ENCODE results near the gene TERT.
"Not testable (repeated sequence)": the region's sequence is repeated elsewhere in the genome, so short reads cannot be mapped to it uniquely, and the experiment has no call there.

TERT gene

DNA sequence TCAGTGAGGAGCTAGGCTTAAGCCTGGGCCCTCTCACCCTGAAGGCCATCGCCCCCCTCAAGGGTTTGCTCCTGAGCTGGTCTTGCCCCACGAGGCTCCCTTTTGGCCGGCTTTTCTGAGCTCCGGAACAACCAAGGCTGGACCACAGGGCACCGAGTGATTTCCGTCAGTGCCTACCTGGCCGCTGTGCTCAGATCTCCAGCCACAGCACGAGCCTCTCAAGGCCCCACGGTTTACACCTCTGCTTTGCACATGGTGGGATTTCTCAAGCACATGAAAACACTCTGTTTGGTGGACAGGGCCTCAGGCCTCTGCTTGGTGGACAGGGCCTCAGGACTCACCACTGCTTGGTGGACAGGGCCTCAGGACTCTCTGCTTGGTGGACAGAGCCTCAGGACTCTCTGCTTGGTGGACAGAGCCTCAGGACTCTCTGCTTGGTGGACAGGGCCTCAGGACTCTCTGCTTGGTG lies 34.3 kb upstream of the TERT start:
- TF ChIP-seq, protein P1, sequence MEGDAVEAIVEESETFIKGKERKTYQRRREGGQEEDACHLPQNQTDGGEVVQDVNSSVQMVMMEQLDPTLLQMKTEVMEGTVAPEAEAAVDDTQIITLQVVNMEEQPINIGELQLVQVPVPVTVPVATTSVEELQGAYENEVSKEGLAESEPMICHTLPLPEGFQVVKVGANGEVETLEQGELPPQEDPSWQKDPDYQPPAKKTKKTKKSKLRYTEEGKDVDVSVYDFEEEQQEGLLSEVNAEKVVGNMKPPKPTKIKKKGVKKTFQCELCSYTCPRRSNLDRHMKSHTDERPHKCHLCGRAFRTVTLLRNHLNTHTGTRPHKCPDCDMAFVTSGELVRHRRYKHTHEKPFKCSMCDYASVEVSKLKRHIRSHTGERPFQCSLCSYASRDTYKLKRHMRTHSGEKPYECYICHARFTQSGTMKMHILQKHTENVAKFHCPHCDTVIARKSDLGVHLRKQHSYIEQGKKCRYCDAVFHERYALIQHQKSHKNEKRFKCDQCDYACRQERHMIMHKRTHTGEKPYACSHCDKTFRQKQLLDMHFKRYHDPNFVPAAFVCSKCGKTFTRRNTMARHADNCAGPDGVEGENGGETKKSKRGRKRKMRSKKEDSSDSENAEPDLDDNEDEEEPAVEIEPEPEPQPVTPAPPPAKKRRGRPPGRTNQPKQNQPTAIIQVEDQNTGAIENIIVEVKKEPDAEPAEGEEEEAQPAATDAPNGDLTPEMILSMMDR (IDR thresholded peaks at IDR 0.05; ENCODE audit: low read depth, low read length): no peak
- H3K4me3 ChIP-seq (ENCODE audit: low read depth, low read length): no peak overlapping the region

DNA sequence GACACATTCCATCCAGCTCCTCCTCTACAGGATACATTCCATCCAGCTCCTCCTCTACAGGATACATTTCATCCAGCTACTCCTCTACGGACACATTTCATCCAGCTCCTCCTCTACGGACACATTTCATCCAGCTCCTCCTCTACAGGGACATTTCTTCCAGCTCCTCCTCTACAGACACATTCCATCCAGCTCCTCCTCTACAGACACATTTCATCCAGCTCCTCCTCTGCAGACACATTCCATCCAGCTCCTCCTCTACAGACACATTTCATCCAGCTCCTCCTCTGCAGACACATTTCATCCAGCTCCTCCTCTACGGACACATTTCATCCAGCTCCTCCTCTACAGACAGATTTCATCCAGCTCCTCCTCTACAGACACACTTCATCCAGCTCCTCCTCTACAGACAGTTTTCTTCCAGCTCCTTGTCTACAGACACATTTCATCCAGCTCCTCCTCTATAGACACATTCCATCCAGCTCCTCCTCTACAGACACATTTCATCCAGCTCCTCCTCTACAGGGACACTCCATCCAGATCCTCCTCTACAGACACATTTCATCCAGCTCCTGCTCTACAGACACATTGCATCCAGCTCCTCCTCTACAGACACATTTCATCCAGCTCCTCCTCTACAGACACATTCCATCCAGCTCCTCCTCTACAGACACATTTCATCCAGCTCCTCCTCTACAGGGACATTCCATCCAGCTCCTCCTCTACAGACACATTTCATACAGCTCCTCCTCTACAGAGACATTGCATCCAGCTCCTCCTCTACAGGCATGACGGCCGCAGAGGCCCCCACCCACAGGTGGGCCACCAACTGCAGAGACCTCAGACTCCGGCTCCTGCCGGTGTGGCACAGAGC lies 33.6 kb upstream of the TERT start:
- not testable (repeated sequence) for H3K4me3 ChIP-seq (ENCODE audit: low read depth, low read length)

DNA sequence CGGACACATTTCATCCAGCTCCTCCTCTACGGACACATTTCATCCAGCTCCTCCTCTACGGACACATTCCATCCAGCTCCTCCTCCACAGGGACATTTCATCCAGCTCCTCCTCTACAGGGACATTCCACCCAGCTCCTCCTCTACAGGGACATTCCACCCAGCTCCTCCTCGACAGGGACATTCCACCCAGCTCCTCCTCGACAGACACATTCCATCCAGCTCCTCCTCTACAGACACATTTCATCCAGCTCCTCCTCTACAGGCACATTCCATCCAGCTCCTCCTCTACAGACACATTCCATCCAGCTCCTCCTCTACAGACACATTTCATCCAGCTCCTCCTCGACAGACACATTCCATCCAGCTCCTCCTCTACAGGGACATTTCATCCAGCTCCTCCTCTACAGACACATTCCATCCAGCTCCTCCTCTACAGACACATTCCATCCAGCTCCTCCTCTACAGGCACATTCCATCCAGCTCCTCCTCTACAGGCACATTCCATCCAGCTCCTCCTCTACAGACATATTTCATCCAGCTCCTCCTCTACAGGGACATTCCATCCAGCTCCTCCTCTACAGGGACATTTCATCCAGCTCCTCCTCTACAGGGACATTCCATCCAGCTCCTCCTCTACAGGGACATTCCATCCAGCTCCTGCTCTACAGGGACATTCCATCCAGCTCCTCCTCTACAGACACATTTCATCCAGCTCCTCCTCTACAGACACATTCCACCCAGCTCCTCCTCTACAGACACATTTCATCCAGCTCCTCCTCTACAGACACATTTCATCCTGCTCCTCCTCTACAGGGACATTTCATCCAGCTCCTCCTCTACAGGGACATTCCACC lies 32.3 kb upstream of the TERT start:
- H3K4me3 ChIP-seq (ENCODE audit: low read depth, low read length): not testable (repeated sequence)

DNA sequence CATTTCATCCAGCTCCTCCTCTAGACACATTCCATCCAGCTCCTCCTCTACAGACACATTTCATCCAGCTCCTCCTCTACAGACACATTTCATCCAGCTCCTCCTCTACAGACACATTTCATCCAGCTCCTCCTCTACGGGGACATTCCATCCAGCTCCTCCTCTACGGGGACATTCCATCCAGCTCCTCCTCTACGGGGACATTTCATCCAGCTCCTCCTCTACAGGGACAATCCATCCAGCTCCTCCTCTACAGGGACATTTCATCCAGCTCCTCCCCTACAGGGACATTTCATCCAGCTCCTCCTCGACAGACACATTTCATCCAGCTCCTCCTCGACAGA lies 31.6 kb upstream of the TERT start:
- not testable (repeated sequence) for H3K4me3 ChIP-seq (ENCODE audit: low read depth, low read length)

DNA sequence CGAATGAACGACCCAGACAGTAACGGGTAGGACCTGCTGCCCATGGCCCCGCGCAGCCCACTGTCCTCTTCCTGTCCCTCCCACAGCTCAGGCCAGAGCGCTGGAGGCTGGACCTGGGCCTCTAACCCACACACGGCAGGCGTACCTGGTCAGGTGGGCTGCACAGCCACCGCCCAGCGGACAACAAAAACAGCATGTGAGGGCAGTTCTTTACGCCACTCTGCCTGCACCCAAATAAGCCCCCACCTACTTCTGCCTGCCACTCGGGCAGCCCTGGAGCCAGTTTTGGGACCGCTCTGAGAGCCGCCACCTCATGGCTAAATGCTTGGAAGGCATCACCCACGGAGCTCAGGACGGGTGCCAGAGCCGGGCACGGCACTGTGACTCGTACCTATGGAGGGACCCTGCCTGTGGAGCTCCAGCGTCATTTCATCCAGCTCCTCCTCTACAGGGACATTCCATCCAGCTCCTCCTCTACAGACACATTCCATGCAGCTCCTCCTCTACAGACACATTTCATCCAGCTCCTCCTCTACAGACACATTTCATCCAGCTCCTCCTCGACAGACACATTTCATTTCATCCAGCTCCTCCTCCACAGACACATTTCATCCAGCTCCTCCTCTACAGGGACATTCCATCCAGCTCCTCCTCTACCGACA lies 31.1 kb upstream of the TERT start:
- TF ChIP-seq, protein P1 (IDR thresholded peaks at IDR 0.05; ENCODE audit: low read depth, low read length): no peak
- no peak overlapping the region for H3K4me3 ChIP-seq (ENCODE audit: low read depth, low read length)

DNA sequence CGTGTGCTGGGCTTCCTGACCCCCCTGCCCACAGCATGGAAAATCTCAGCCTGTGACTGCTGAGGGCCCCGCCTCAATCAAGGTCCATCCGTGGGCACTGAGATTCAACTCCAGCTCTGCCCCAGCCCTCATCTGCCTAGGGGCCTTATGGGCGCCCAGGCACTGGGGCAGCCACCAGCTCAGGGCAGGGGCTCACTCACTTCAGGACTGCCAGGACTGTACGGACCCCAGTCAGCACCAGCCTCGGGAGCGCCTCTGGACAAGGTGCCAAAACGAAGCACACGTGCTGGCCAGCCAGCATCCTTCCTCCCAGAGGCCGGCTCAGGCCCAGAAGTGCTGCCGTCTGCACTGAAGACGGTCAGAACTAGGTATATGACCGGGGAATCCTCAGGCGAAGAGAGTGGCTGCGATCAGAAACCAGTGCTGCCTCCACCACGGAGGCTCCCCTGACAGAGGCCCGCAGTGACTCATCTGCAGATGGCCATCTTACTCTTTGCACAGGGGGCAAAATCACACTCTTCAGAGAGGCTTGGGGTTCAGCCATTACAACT lies 30.4 kb upstream of the TERT start:
- H3K4me3 ChIP-seq (ENCODE audit: low read depth, low read length): no peak overlapping the region
- TF ChIP-seq, protein P1 (IDR thresholded peaks at IDR 0.05; ENCODE audit: low read depth, low read length): no peak

DNA sequence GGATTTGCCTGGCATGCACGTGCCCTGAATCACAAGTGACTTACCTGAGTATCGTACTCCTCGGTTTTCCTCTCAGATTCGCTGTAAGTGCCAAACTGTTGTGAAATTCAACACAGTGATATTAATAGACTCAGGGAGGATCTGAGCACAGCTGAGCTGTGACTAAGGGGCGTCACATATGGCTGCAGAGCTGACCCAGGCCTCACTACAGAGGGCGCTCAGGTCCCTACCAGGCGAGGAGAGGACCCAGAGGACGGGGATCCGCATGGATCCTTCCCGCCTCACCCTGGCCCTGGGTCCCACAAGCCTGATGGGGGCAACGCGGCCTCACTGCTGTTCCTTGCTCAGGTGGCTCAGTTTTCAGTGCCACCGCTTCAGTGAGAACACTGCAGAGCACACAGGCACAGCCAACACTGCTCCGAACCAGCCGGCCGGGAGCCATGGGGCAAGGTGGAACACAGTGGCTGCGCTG lies 29.9 kb upstream of the TERT start:
- no peak overlapping the region for H3K4me3 ChIP-seq (ENCODE audit: low read depth, low read length)
- TF ChIP-seq, protein P1 (IDR thresholded peaks at IDR 0.05; ENCODE audit: low read depth, low read length): no peak

DNA sequence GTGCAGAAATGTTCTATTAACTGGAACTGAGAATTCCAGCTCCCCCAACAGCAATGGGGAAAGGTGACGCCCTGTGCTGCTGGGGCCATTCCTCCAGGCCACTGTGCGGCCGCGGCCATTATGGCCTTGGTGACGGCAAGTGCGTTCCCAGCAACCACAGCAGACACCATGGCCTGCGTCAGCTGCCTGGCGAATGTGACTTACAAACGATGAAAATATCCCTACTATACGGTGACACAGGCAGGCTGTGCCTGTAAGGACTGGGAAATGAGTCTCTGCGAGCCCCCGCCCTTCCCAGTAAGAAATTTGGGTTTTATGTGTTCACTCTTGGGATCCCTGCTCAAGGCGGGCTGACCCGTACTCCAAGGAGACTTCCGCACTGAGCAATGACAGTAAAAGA lies 29.4 kb upstream of the TERT start:
- no peak overlapping the region for H3K4me3 ChIP-seq (ENCODE audit: low read depth, low read length)
- TF ChIP-seq, protein P1 (IDR thresholded peaks at IDR 0.05; ENCODE audit: low read depth, low read length): no peak
